Measurements from ENCODE around the gene NTRK3. TPM values are rescaled to one million over a fixed set of nuclear protein-coding genes. Genes with fewer than 3 reads are reported as not detected.

The NTRK3 gene
- total RNA-seq, 2 experiments from 2014 or later = not detected

- no peaks in the 10 kb centered on the region for H3K36me3 Mint-ChIP-seq (ENCODE audit: low read depth)
- ChIA-PET POLR2A (no interaction called here), CTCF (no interaction called here)
- no peak overlapping the region for H3K27ac Mint-ChIP-seq
- DNase-seq = no peak
- H3K4me1 Mint-ChIP-seq (ENCODE audit: low read depth) = no peaks in the 10 kb centered on the region
- no peaks in the 10 kb centered on the region for H3K9me3 Mint-ChIP-seq (ENCODE audit: insufficient read depth)
- H3K27me3 Mint-ChIP-seq (ENCODE audit: low read depth) = no peaks in the 10 kb centered on the region
- H3K4me3 Mint-ChIP-seq = no peak overlapping the region
- ATAC-seq = no peak
Observed at GRCh38 chr15:87971076-87971475, 285.5 kb downstream of the NTRK3 start.

GRCh38 chr15:87967951-87968350 lies 288.6 kb downstream of the NTRK3 start:
- CTCF ChIA-PET = interaction anchor here (0.6 kb wide), 1 partner anchor 831 kb away, joined by 3 read pairs; no protein-coding TSS in a partner anchor
- H3K27me3 Mint-ChIP-seq (ENCODE audit: low read depth) = no peaks in the 10 kb centered on the region
- no peak for DNase-seq
- no peaks in the 10 kb centered on the region for H3K9me3 Mint-ChIP-seq (ENCODE audit: insufficient read depth)
- no peak for ATAC-seq
- H3K4me3 Mint-ChIP-seq = no peak overlapping the region
- H3K27ac Mint-ChIP-seq = no peak overlapping the region
- no peaks in the 10 kb centered on the region for H3K4me1 Mint-ChIP-seq (ENCODE audit: low read depth)
- POLR2A ChIA-PET = no interaction called here
- H3K36me3 Mint-ChIP-seq (ENCODE audit: low read depth) = no peaks in the 10 kb centered on the region

- CTCF ChIA-PET = no interaction called here
Observed at GRCh38 chr15:87965304-87965703, 291.2 kb downstream of the NTRK3 start.

GRCh38 chr15:87962428-87962827 lies 294.1 kb downstream of the NTRK3 start:
- no peak overlapping the region for H3K27ac Mint-ChIP-seq
- H3K27me3 Mint-ChIP-seq (ENCODE audit: low read depth) = no peaks in the 10 kb centered on the region
- H3K4me1 Mint-ChIP-seq (ENCODE audit: low read depth) = no peaks in the 10 kb centered on the region
- ChIA-PET POLR2A (no interaction called here), CTCF (no interaction called here)
- DNase-seq (no peak), ATAC-seq (no peak)
- H3K36me3 Mint-ChIP-seq (ENCODE audit: low read depth) = no peaks in the 10 kb centered on the region
- H3K9me3 Mint-ChIP-seq (ENCODE audit: insufficient read depth) = no peaks in the 10 kb centered on the region
- H3K4me3 Mint-ChIP-seq = no peak overlapping the region

More at GRCh38 chr15:87965304-87965703, 291.2 kb downstream of the NTRK3 start:
- Mint-ChIP-seq H3K27me3 (ENCODE audit: low read depth) (no peaks in the 10 kb centered on the region), H3K36me3 (ENCODE audit: low read depth) (no peaks in the 10 kb centered on the region), H3K4me3 (no peak overlapping the region), H3K4me1 (ENCODE audit: low read depth) (no peaks in the 10 kb centered on the region), H3K27ac (no peak overlapping the region), H3K9me3 (ENCODE audit: insufficient read depth) (no peaks in the 10 kb centered on the region)
- ATAC-seq = no peak
- POLR2A ChIA-PET = no interaction called here
- DNase-seq = no peak

GRCh38 chr15:87961851-87962420 lies 294.6 kb downstream of the NTRK3 start:
- CTCF ChIA-PET = no interaction called here
- DNase-seq = no peak
- Mint-ChIP-seq H3K4me3 (no peak overlapping the region), H3K27me3 (ENCODE audit: low read depth) (no peaks in the 10 kb centered on the region), H3K36me3 (ENCODE audit: low read depth) (no peaks in the 10 kb centered on the region), H3K9me3 (ENCODE audit: insufficient read depth) (no peaks in the 10 kb centered on the region), H3K4me1 (ENCODE audit: low read depth) (no peaks in the 10 kb centered on the region), H3K27ac (no peak overlapping the region)
- no peak for ATAC-seq
- POLR2A ChIA-PET = no interaction called here

- no peak for ATAC-seq
- Mint-ChIP-seq H3K27ac (no peak overlapping the region), H3K36me3 (ENCODE audit: low read depth) (no peaks in the 10 kb centered on the region), H3K4me3 (no peak overlapping the region), H3K9me3 (ENCODE audit: insufficient read depth) (no peaks in the 10 kb centered on the region), H3K27me3 (ENCODE audit: low read depth) (no peaks in the 10 kb centered on the region), H3K4me1 (ENCODE audit: low read depth) (no peaks in the 10 kb centered on the region)
- POLR2A ChIA-PET = no interaction called here
- DNase-seq = no peak
- CTCF ChIA-PET = no interaction called here
Observed at GRCh38 chr15:87959662-87960061, 296.9 kb downstream of the NTRK3 start.

- ChIA-PET CTCF (no interaction called here), POLR2A (no interaction called here)
- no peaks in the 10 kb centered on the region for H3K36me3 Mint-ChIP-seq (ENCODE audit: low read depth)
- H3K27me3 Mint-ChIP-seq (ENCODE audit: low read depth) = no peaks in the 10 kb centered on the region
- ATAC-seq (no peak), DNase-seq (no peak)
- no peaks in the 10 kb centered on the region for H3K9me3 Mint-ChIP-seq (ENCODE audit: insufficient read depth)
- H3K27ac Mint-ChIP-seq = no peak overlapping the region
- no peaks in the 10 kb centered on the region for H3K4me1 Mint-ChIP-seq (ENCODE audit: low read depth)
- no peak overlapping the region for H3K4me3 Mint-ChIP-seq
Observed at GRCh38 chr15:87959080-87959479, 297.5 kb downstream of the NTRK3 start.

GRCh38 chr15:87955284-87955909 lies 301.1 kb downstream of the NTRK3 start:
- no peak for DNase-seq
- Mint-ChIP-seq H3K4me1 (ENCODE audit: low read depth) (no peaks in the 10 kb centered on the region), H3K27me3 (ENCODE audit: low read depth) (no peaks in the 10 kb centered on the region), H3K27ac (no peak overlapping the region), H3K9me3 (ENCODE audit: insufficient read depth) (no peaks in the 10 kb centered on the region), H3K4me3 (no peak overlapping the region), H3K36me3 (ENCODE audit: low read depth) (no peaks in the 10 kb centered on the region)
- ChIA-PET POLR2A (no interaction called here), CTCF (no interaction called here)
- ATAC-seq = no peak

- no peak overlapping the region for H3K4me3 Mint-ChIP-seq
- no peaks in the 10 kb centered on the region for H3K9me3 Mint-ChIP-seq (ENCODE audit: insufficient read depth)
- H3K4me1 Mint-ChIP-seq (ENCODE audit: low read depth) = no peaks in the 10 kb centered on the region
- ChIA-PET CTCF (no interaction called here), POLR2A (no interaction called here)
- no peak overlapping the region for H3K27ac Mint-ChIP-seq
- ATAC-seq (no peak), DNase-seq (no peak)
- no peaks in the 10 kb centered on the region for H3K36me3 Mint-ChIP-seq (ENCODE audit: low read depth)
- no peaks in the 10 kb centered on the region for H3K27me3 Mint-ChIP-seq (ENCODE audit: low read depth)
Observed at GRCh38 chr15:87954793-87955192, 301.7 kb downstream of the NTRK3 start.

GRCh38 chr15:87952736-87953287 lies 303.7 kb downstream of the NTRK3 start:
- H3K9me3 Mint-ChIP-seq (ENCODE audit: insufficient read depth) = no peaks in the 10 kb centered on the region
- H3K4me1 Mint-ChIP-seq (ENCODE audit: low read depth) = no peaks in the 10 kb centered on the region
- H3K27me3 Mint-ChIP-seq (ENCODE audit: low read depth) = no peaks in the 10 kb centered on the region
- H3K36me3 Mint-ChIP-seq (ENCODE audit: low read depth) = no peaks in the 10 kb centered on the region
- H3K4me3 Mint-ChIP-seq = no peak overlapping the region
- DNase-seq = no peak
- no peak for ATAC-seq
- CTCF ChIA-PET = no interaction called here
- no peak overlapping the region for H3K27ac Mint-ChIP-seq
- POLR2A ChIA-PET = no interaction called here

- DNase-seq = no peak
- CTCF ChIA-PET = no interaction called here
- POLR2A ChIA-PET = no interaction called here
Observed at GRCh38 chr15:87949575-87950223, 306.8 kb downstream of the NTRK3 start.

GRCh38 chr15:87949151-87949574 lies 307.4 kb downstream of the NTRK3 start:
- Mint-ChIP-seq H3K36me3 (ENCODE audit: low read depth) (no peaks in the 10 kb centered on the region), H3K27ac (no peak overlapping the region), H3K9me3 (ENCODE audit: insufficient read depth) (no peaks in the 10 kb centered on the region), H3K4me1 (ENCODE audit: low read depth) (no peaks in the 10 kb centered on the region), H3K4me3 (no peak overlapping the region), H3K27me3 (ENCODE audit: low read depth) (no peaks in the 10 kb centered on the region)
- POLR2A ChIA-PET = no interaction called here
- ATAC-seq (no peak), DNase-seq (no peak)
- CTCF ChIA-PET = no interaction called here

More at GRCh38 chr15:87949575-87950223, 306.8 kb downstream of the NTRK3 start:
- ATAC-seq = no peak
- no peak overlapping the region for H3K27ac Mint-ChIP-seq
- H3K4me3 Mint-ChIP-seq = no peak overlapping the region
- no peaks in the 10 kb centered on the region for H3K36me3 Mint-ChIP-seq (ENCODE audit: low read depth)
- no peaks in the 10 kb centered on the region for H3K27me3 Mint-ChIP-seq (ENCODE audit: low read depth)
- H3K9me3 Mint-ChIP-seq (ENCODE audit: insufficient read depth) = no peaks in the 10 kb centered on the region
- H3K4me1 Mint-ChIP-seq (ENCODE audit: low read depth) = no peaks in the 10 kb centered on the region
